ENCODE data around the gene TEX10.

DNA sequence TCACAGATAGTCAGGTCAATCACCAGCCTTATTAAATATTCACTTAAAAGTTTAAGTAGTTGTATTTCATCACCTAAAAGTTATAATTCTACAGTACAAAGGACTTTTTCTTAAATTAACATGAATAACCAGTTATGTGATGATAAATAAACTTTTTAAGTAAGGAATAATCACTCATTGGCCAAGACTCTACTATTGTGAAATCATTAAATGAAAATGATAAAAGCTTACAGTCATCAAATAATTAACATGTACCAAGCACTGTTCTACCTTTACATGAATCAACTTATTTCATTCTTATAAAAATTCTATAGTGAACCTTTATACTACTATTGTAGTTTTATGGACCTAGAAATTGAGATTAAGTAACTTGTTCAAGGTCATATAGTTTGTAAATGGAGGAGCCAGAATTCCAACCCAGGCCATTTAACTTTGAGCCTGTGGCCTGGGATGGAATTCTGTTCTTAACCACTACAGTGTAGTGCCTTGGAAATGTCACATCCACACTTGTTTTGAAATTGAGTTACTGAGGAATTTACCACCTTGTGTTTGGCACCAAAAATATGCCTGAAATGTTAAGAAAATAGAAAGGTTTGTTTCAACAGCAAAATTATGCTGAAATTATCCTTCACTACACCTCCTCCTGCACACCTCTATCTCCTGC, 41.4 kb upstream of the TEX10 start:
- TF ChIP-seq POLR2A (IDR thresholded peaks at IDR 0.05) (no peak), CTCF (IDR thresholded peaks at IDR 0.05) (no peak)
